ENCODE data around the gene CDK5RAP1. TPM values are rescaled to one million over a fixed set of nuclear protein-coding genes. Genes with fewer than 3 reads are reported as not detected.

Gene CDK5RAP1
- total RNA-seq, 2 donors from 2014 or later: 55.6 to 61.9 TPM

DNA sequence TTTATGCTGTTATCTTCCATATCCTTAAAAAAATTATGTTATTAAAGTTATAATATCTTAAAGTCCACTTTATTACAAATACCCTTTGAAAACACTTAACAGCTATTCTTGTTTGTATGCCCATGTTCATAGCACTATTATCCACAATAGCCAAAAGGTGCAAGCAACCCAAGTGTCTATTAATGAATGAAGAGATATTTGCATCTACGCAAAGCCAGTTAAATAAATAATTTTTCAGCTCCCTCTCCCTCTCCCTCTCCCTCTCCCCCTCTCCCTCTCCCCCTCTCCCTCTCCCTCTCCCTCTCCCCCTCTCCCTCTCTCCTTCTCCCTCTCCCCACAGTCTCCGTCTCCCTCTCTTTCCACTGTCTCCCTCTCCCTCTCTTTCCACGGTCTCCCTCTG lies 13.1 kb downstream of the CDK5RAP1 start:
- H3K9me3 ChIP-seq (ENCODE audit: control insufficient read depth, low read length, poor library complexity, severe bottlenecking): no peaks in the 10 kb centered on the region
- no peak for DNase-seq
- Mint-ChIP-seq H3K27me3 (no peaks in the 10 kb centered on the region), H3K36me3 (ENCODE audit: low read depth) (peaks cover 10% of the 10 kb centered on the region), H3K27ac (no peak overlapping the region), H3K4me1 (peaks cover 5% of the 10 kb centered on the region), H3K4me3 (no peak overlapping the region)
- no peak for ATAC-seq

GRCh38 chr20:33387177-33387576 lies 14.1 kb downstream of the CDK5RAP1 start:
- Mint-ChIP-seq H3K27ac (peak overlapping the region; percentile 19), H3K27me3 (no peaks in the 10 kb centered on the region), H3K36me3 (ENCODE audit: low read depth) (peaks cover 7% of the 10 kb centered on the region), H3K4me1 (peaks cover 5% of the 10 kb centered on the region), H3K4me3 (no peak overlapping the region)
- ATAC-seq: no peak
- DNase-seq: no peak
- H3K9me3 ChIP-seq (ENCODE audit: control insufficient read depth, low read length, poor library complexity, severe bottlenecking): no peaks in the 10 kb centered on the region

GRCh38 chr20:33386673-33387072 lies 14.6 kb downstream of the CDK5RAP1 start:
- Mint-ChIP-seq H3K4me1 (peaks cover 5% of the 10 kb centered on the region), H3K36me3 (ENCODE audit: low read depth) (peaks cover 7% of the 10 kb centered on the region), H3K4me3 (no peak overlapping the region), H3K27me3 (no peaks in the 10 kb centered on the region), H3K27ac (no peak overlapping the region)
- ATAC-seq (no peak), DNase-seq (no peak)
- no peaks in the 10 kb centered on the region for H3K9me3 ChIP-seq (ENCODE audit: control insufficient read depth, low read length, poor library complexity, severe bottlenecking)

DNA sequence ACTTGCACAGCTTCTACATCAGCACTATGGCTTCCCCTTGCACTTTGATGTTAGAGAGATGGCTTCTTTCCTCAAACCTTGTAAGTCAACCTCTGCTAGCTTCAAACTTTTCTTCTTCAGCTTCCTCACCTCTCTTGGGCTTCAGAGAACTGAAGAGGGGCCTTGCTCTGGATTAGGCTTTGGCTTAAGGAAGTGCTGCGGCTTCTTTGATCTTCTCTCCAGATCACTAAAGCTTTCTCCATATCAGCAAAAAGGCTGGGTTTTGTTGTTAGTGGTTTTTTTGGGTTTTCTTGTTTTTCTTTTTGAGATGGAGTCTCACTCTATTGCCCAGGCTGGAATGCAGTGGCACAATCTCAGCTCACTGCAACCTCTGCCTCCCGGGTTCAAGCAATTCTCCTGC lies 24.0 kb downstream of the CDK5RAP1 start:
- Mint-ChIP-seq H3K36me3 (ENCODE audit: low read depth) (peaks cover 8% of the 10 kb centered on the region), H3K4me3 (no peak overlapping the region), H3K27ac (peak overlapping the region; percentile 77)

GRCh38 chr20:33373735-33374605 lies 27.3 kb downstream of the CDK5RAP1 start:
- peaks cover 10% of the 10 kb centered on the region for H3K36me3 Mint-ChIP-seq (ENCODE audit: low read depth)
- H3K27ac Mint-ChIP-seq: peak overlapping the region; percentile 92
- ATAC-seq (no peak), DNase-seq (no peak)
- no peaks in the 10 kb centered on the region for H3K27me3 Mint-ChIP-seq
- no peaks in the 10 kb centered on the region for H3K9me3 ChIP-seq (ENCODE audit: control insufficient read depth, low read length, poor library complexity, severe bottlenecking)
- peaks cover 46% of the 10 kb centered on the region for H3K4me1 Mint-ChIP-seq
- peak overlapping the region; percentile 36 for H3K4me3 Mint-ChIP-seq

More for the DNA sequence above, 24.0 kb downstream of the CDK5RAP1 start:
- no peaks in the 10 kb centered on the region for H3K9me3 ChIP-seq (ENCODE audit: control insufficient read depth, low read length, poor library complexity, severe bottlenecking)
- Mint-ChIP-seq H3K27me3 (no peaks in the 10 kb centered on the region), H3K4me1 (peaks cover 27% of the 10 kb centered on the region)
- ATAC-seq (peak; percentile 52), DNase-seq (no peak)

GRCh38 chr20:33372993-33373441 lies 28.3 kb downstream of the CDK5RAP1 start:
- ATAC-seq (no peak), DNase-seq (no peak)
- Mint-ChIP-seq H3K4me3 (peak overlapping the region; percentile 31), H3K27me3 (no peaks in the 10 kb centered on the region), H3K4me1 (peaks cover 40% of the 10 kb centered on the region), H3K36me3 (ENCODE audit: low read depth) (peaks cover 10% of the 10 kb centered on the region), H3K27ac (peak overlapping the region; percentile 92)
- no peaks in the 10 kb centered on the region for H3K9me3 ChIP-seq (ENCODE audit: control insufficient read depth, low read length, poor library complexity, severe bottlenecking)

- H3K36me3 Mint-ChIP-seq (ENCODE audit: low read depth): peaks cover 8% of the 10 kb centered on the region
- ATAC-seq: peak; percentile 91
- H3K9me3 ChIP-seq (ENCODE audit: control insufficient read depth, low read length, poor library complexity, severe bottlenecking): no peaks in the 10 kb centered on the region
- peak; percentile 39 to 75 (median 60) for DNase-seq
- no peaks in the 10 kb centered on the region for H3K27me3 Mint-ChIP-seq
- H3K27ac Mint-ChIP-seq: peak overlapping the region; percentile 92
- peaks cover 31% of the 10 kb centered on the region for H3K4me1 Mint-ChIP-seq
- peak overlapping the region; percentile 62 for H3K4me3 Mint-ChIP-seq
Observed at GRCh38 chr20:33370291-33370690, 31.0 kb downstream of the CDK5RAP1 start.

GRCh38 chr20:33362898-33363297 lies 38.4 kb downstream of the CDK5RAP1 start:
- no peak overlapping the region for H3K4me3 Mint-ChIP-seq
- no peaks in the 10 kb centered on the region for H3K27me3 Mint-ChIP-seq
- ATAC-seq (no peak), DNase-seq (no peak)
- H3K9me3 ChIP-seq (ENCODE audit: control insufficient read depth, low read length, poor library complexity, severe bottlenecking): no peaks in the 10 kb centered on the region
- peaks cover 6% of the 10 kb centered on the region for H3K36me3 Mint-ChIP-seq (ENCODE audit: low read depth)
- H3K27ac Mint-ChIP-seq: no peak overlapping the region
- H3K4me1 Mint-ChIP-seq: no peaks in the 10 kb centered on the region

GRCh38 chr20:33359399-33360261 lies 41.7 kb downstream of the CDK5RAP1 start:
- peaks cover 6% of the 10 kb centered on the region for H3K36me3 Mint-ChIP-seq (ENCODE audit: low read depth)
- H3K27ac Mint-ChIP-seq: no peak overlapping the region

GRCh38 chr20:33353013-33353402 lies 48.3 kb downstream of the CDK5RAP1 start:
- ATAC-seq: no peak
- H3K4me3 Mint-ChIP-seq: no peak overlapping the region
- peaks cover 16% of the 10 kb centered on the region for H3K4me1 Mint-ChIP-seq
- no peaks in the 10 kb centered on the region for H3K9me3 ChIP-seq (ENCODE audit: control insufficient read depth, low read length, poor library complexity, severe bottlenecking)
- no peaks in the 10 kb centered on the region for H3K27me3 Mint-ChIP-seq
- DNase-seq: no peak
- H3K27ac Mint-ChIP-seq: peak overlapping the region; percentile 84
- H3K36me3 Mint-ChIP-seq (ENCODE audit: low read depth): peaks cover 2% of the 10 kb centered on the region

More at GRCh38 chr20:33359399-33360261, 41.7 kb downstream of the CDK5RAP1 start:
- Mint-ChIP-seq H3K4me1 (no peaks in the 10 kb centered on the region), H3K4me3 (no peak overlapping the region), H3K27me3 (no peaks in the 10 kb centered on the region)
- no peak for ATAC-seq
- DNase-seq: no peak
- no peaks in the 10 kb centered on the region for H3K9me3 ChIP-seq (ENCODE audit: control insufficient read depth, low read length, poor library complexity, severe bottlenecking)

DNA sequence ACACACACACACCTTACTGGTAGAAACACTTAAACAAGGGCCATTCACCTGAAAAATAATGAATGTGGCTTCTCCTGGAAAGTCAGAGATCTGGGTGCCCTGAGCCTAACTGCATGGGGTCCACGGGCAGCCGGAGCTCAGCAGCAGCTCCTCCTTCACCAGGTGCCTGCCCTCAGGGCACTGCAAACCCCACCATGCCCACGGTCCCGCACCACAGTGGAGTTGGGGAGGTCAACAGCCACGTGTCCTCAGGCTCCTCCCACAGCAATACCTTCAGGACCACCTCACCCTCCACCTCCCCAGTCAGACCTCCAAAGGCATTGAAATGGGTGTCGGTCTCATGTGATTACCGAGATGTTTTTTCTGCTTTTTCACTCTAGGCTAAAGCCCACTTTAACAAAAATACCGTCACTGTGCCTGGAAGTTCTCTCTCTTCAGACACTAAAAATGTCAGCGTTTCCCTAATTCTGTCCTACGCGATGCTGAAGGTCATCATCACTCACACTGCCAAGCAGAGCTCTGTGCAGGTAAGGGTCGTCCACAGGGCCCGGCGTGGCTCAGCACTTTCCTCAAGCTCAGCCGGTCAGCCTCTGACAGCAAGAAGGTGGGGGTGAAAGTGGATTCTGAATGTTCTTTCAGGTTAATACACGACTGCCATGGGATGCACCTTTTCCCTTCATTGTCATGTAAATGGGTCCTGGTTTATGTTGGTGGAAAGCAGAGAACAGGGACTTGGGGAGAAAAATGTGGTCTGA lies 48.9 kb downstream of the CDK5RAP1 start:
- Mint-ChIP-seq H3K4me1 (peaks cover 16% of the 10 kb centered on the region), H3K27me3 (no peaks in the 10 kb centered on the region), H3K4me3 (no peak overlapping the region), H3K27ac (peak overlapping the region; percentile 84), H3K36me3 (ENCODE audit: low read depth) (peaks cover 2% of the 10 kb centered on the region)
- DNase-seq: no peak
- ATAC-seq: no peak
- no peaks in the 10 kb centered on the region for H3K9me3 ChIP-seq (ENCODE audit: control insufficient read depth, low read length, poor library complexity, severe bottlenecking)

GRCh38 chr20:33351696-33352095 lies 49.6 kb downstream of the CDK5RAP1 start:
- ATAC-seq (no peak), DNase-seq (no peak)
- Mint-ChIP-seq H3K27ac (peak overlapping the region; percentile 84), H3K4me1 (peaks cover 16% of the 10 kb centered on the region), H3K36me3 (ENCODE audit: low read depth) (peaks cover 2% of the 10 kb centered on the region), H3K4me3 (peak overlapping the region; percentile 7), H3K27me3 (no peaks in the 10 kb centered on the region)
- H3K9me3 ChIP-seq (ENCODE audit: control insufficient read depth, low read length, poor library complexity, severe bottlenecking): no peaks in the 10 kb centered on the region
